ENCODE measurements around the gene GBF1. TPM values are rescaled to one million over a fixed set of nuclear protein-coding genes. Genes with fewer than 3 reads are reported as not detected.

GBF1 gene
- total RNA-seq, 1 donor from 2014 or later: 8.7 TPM

DNA sequence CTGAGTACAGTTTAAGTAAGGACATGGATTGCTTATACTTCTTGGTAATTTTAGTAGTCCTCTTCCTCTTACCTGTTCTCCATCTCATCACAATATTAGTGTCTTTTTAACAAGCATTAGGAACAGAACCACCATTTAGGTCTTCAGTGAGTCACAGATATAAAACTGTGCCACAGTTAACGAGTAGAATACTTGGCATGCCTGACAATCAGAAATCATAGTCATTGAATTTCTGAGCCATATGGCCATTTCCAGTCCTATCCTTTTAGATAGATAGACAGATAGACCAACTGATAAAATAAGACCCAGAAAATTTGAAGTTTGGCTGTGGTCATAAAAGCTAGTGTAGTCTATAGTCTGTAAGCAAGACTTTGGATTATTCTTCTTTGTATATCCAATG, 71.1 kb downstream of the GBF1 start:
- DNase-seq (ENCODE audit: low read depth) (no peak), FAIRE-seq (no peak)
- H3K27me3 ChIP-seq (ENCODE audit: control insufficient read depth, insufficient read depth, low read length): no peaks in the 10 kb centered on the region
- H3K4me3 ChIP-seq (ENCODE audit: low read depth, low read length): no peak overlapping the region
- H3K36me3 ChIP-seq (ENCODE audit: control insufficient read depth, insufficient read depth, low read length): peaks cover 3% of the 10 kb centered on the region
- TF ChIP-seq, protein P1, sequence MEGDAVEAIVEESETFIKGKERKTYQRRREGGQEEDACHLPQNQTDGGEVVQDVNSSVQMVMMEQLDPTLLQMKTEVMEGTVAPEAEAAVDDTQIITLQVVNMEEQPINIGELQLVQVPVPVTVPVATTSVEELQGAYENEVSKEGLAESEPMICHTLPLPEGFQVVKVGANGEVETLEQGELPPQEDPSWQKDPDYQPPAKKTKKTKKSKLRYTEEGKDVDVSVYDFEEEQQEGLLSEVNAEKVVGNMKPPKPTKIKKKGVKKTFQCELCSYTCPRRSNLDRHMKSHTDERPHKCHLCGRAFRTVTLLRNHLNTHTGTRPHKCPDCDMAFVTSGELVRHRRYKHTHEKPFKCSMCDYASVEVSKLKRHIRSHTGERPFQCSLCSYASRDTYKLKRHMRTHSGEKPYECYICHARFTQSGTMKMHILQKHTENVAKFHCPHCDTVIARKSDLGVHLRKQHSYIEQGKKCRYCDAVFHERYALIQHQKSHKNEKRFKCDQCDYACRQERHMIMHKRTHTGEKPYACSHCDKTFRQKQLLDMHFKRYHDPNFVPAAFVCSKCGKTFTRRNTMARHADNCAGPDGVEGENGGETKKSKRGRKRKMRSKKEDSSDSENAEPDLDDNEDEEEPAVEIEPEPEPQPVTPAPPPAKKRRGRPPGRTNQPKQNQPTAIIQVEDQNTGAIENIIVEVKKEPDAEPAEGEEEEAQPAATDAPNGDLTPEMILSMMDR (IDR thresholded peaks at IDR 0.05; ENCODE audit: insufficient read depth, low read length, severe bottlenecking): no peak

DNA sequence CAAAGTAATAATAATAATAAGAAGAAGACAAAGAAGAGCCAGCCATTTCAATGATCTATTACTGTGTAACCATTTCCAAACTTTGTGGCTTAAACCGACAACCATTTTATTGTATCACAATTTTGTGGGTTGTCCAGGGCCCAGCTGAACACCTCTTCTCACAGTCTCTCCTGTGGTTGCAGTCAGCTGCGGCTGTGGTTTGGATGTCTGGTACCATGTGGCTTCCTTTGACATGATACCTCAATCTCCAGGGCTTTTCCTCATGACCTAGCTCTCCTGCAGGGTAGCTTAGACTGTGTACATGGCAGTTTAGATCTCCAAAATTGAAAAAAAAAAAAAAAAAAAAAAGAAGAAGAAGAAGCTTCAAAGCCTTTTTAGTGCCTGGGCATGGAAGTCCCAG, 77.6 kb downstream of the GBF1 start:
- no peak overlapping the region for H3K4me3 ChIP-seq (ENCODE audit: low read depth, low read length)
- TF ChIP-seq, protein P1 (IDR thresholded peaks at IDR 0.05; ENCODE audit: insufficient read depth, low read length, severe bottlenecking): no peak
- FAIRE-seq (no peak), DNase-seq (ENCODE audit: low read depth) (no peak)
- H3K27me3 ChIP-seq (ENCODE audit: control insufficient read depth, insufficient read depth, low read length): no peaks in the 10 kb centered on the region
- H3K36me3 ChIP-seq (ENCODE audit: control insufficient read depth, insufficient read depth, low read length): no peaks in the 10 kb centered on the region

DNA sequence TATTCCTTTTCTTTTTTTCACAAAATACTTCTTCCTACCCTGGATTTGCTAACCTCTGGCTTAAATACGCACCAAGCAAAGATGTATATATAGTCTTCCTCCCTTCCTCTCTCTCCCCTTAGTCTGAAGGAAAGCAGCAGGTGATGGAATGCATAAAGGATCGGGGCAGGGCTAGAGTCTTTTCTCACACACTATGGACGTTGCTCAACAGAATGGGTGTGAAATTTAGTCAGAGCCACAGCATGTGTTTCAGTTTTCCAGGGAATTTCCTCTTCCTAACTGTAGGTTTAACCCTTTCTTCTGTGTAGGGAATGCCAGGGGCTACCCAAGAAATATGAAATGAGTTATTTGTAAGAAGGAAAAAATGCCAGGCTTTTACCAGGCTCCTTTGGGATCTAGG, 78.7 kb downstream of the GBF1 start:
- H3K27me3 ChIP-seq (ENCODE audit: control insufficient read depth, insufficient read depth, low read length): no peaks in the 10 kb centered on the region
- no peak for FAIRE-seq
- no peaks in the 10 kb centered on the region for H3K36me3 ChIP-seq (ENCODE audit: control insufficient read depth, insufficient read depth, low read length)
- TF ChIP-seq, protein P1 (IDR thresholded peaks at IDR 0.05; ENCODE audit: insufficient read depth, low read length, severe bottlenecking): no peak
- DNase-seq (ENCODE audit: low read depth): peak; percentile 58
- no peak overlapping the region for H3K4me3 ChIP-seq (ENCODE audit: low read depth, low read length)

DNA sequence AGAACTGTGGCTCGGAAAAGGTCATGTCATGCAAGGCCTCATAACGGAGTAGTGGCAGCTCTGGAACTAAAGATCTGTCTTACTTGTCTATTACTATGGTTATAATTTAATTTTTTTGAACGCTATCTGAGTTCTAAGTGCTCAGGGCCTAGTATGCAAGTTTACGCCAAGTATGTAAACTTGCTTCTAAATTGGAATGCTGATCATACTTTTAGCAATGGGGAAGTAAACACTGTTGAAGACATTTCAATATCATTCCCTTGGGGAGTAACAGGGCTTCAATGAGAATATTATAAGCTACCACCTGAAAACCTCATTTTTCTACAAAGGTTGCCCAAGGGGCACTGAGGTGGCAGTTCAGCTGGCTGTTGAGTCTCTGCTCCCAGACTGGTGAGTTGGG, 80.7 kb downstream of the GBF1 start:
- no peaks in the 10 kb centered on the region for H3K27me3 ChIP-seq (ENCODE audit: control insufficient read depth, insufficient read depth, low read length)
- no peaks in the 10 kb centered on the region for H3K36me3 ChIP-seq (ENCODE audit: control insufficient read depth, insufficient read depth, low read length)
- no peak overlapping the region for H3K4me3 ChIP-seq (ENCODE audit: low read depth, low read length)
- TF ChIP-seq, protein P1 (IDR thresholded peaks at IDR 0.05; ENCODE audit: insufficient read depth, low read length, severe bottlenecking): no peak
- FAIRE-seq: no peak
- DNase-seq (ENCODE audit: low read depth): no peak

DNA sequence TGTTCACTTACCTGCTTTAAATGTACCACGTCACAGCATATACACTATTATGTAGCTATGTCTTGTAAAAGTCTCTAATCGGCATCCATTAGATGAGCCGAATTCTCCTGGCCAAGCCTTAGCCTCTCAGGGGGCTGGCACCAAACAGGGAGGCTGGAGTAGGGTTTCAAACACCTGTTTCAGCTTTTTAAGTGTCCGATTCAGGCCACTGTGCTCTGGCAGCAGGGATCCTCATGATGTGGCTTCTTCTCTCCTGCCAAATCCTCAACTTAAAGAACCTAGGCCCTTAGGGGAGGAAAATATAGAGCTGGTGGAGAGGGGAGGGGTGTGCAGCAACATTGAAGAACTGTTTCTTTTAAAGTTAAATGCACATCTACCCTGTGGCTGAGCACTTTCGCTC, 81.7 kb downstream of the GBF1 start:
- no peak for DNase-seq (ENCODE audit: low read depth)
- Histone ChIP-seq H3K4me3 (ENCODE audit: low read depth, low read length) (no peak overlapping the region), H3K36me3 (ENCODE audit: control insufficient read depth, insufficient read depth, low read length) (no peaks in the 10 kb centered on the region), H3K27me3 (ENCODE audit: control insufficient read depth, insufficient read depth, low read length) (no peaks in the 10 kb centered on the region)
- FAIRE-seq: no peak
- TF ChIP-seq, protein P1 (IDR thresholded peaks at IDR 0.05; ENCODE audit: insufficient read depth, low read length, severe bottlenecking): no peak

DNA sequence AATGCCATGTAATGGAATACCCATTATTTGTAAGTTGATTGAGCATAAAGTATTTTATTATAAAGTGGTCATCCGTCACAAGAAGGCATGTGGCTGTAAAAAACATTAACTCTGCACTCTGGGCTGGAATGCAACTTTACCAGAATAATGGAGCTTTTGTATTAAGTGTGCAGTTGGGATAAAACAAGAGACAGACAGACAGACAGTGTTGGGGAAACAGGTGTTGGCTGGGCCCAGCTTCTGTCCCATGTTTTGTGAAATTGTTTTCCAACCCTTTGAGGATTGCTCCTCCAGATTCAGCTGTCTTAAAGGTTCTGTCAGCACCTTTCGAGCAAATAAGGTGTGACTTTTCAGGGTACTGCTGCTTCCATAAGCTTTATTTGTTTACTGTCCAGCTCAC, 82.3 kb downstream of the GBF1 start:
- no peak for FAIRE-seq
- TF ChIP-seq, protein P1 (IDR thresholded peaks at IDR 0.05; ENCODE audit: insufficient read depth, low read length, severe bottlenecking): no peak
- H3K4me3 ChIP-seq (ENCODE audit: low read depth, low read length): no peak overlapping the region
- DNase-seq (ENCODE audit: low read depth): no peak
- no peaks in the 10 kb centered on the region for H3K27me3 ChIP-seq (ENCODE audit: control insufficient read depth, insufficient read depth, low read length)
- H3K36me3 ChIP-seq (ENCODE audit: control insufficient read depth, insufficient read depth, low read length): no peaks in the 10 kb centered on the region

Data from bronchial epithelial cell (primary cell).